GM03348 (cell line): ENCODE data around the gene KRTAP19-6.
"Not testable (repeated sequence)": the region's sequence is repeated elsewhere in the genome, so short reads cannot be mapped to it uniquely, and the experiment has no call there.

Source experiments
- DNase-seq: peaks from one replicate; pipeline ENCODE4 v3.0.0; 2012; ENCODE audit warnings: low spot score

The KRTAP19-6 gene

GRCh38 chr21:30541764-30542163 is at the start of gene KRTAP19-6:
KRTAP19-6 (minus strand) TSS chr21:30541864; CDS start chr21:30541833, 31 bp downstream.
- DNase-seq: no peak

- no peak for DNase-seq
Measured at GRCh38 chr21:30590297-30590696, 48.6 kb upstream of the KRTAP19-6 start, which contains the start of gene KRTAP22-2. KRTAP22-2 (minus strand) TSS chr21:30590397.

GRCh38 chr21:30582870-30583269 is 41.2 kb upstream of the KRTAP19-6 start:
- DNase-seq: no peak

- no peak for DNase-seq
Measured at GRCh38 chr21:30580132-30580531, 38.5 kb upstream of the KRTAP19-6 start.

GRCh38 chr21:30579346-30579745 is 37.7 kb upstream of the KRTAP19-6 start:
- no peak for DNase-seq

- no peak for DNase-seq
Measured at GRCh38 chr21:30577766-30578165, 36.1 kb upstream of the KRTAP19-6 start.

- DNase-seq: no peak
Measured at GRCh38 chr21:30567617-30568016, 26.0 kb upstream of the KRTAP19-6 start.

- no peak for DNase-seq
Measured at GRCh38 chr21:30563630-30564029, 22.0 kb upstream of the KRTAP19-6 start.

GRCh38 chr21:30563072-30563471 is 21.4 kb upstream of the KRTAP19-6 start:
- DNase-seq: no peak

- DNase-seq: no peak
Measured at GRCh38 chr21:30561957-30562356, 20.3 kb upstream of the KRTAP19-6 start.

GRCh38 chr21:30561264-30561895 is 19.7 kb upstream of the KRTAP19-6 start, which contains the start of gene KRTAP19-7:
KRTAP19-7 (minus strand) TSS chr21:30561314; CDS start chr21:30561289, 25 bp downstream.
- DNase-seq: no peak

- no peak for DNase-seq
Measured at GRCh38 chr21:30555095-30555494, 13.4 kb upstream of the KRTAP19-6 start.

GRCh38 chr21:30552782-30553181 is 11.1 kb upstream of the KRTAP19-6 start:
- DNase-seq: no peak

- no peak for DNase-seq
Measured at GRCh38 chr21:30518876-30519275, 22.8 kb downstream of the KRTAP19-6 start.

- no peak for DNase-seq
Measured at GRCh38 chr21:30515681-30516080, 26.0 kb downstream of the KRTAP19-6 start.

GRCh38 chr21:30505621-30506205 is 36.0 kb downstream of the KRTAP19-6 start:
- DNase-seq: not testable (repeated sequence)

GRCh38 chr21:30502041-30502440 is 39.6 kb downstream of the KRTAP19-6 start, which contains the start of gene KRTAP19-5:
KRTAP19-5 (minus strand) TSS chr21:30502141; CDS start chr21:30502090, 51 bp downstream.
- DNase-seq: no peak

GRCh38 chr21:30497065-30497464 is 44.6 kb downstream of the KRTAP19-6 start, which contains the start of gene KRTAP19-4:
KRTAP19-4 (minus strand) TSS chr21:30497165; CDS start chr21:30497110, 55 bp downstream.
- DNase-seq: no peak

- no peak for DNase-seq
Measured at GRCh38 chr21:30491963-30492428, 49.7 kb downstream of the KRTAP19-6 start, which contains the start of gene KRTAP19-3. KRTAP19-3 (minus strand) TSS chr21:30492013; CDS start chr21:30491957, 56 bp downstream.
